Transverse colon (tissue), 4 donors: Measurements from ENCODE around the gene PSAT1.

Experiments used
- CTCF ChIP-seq, 5 experiments: fragments of 200-600 bp in 3 of 5; fragments of 450-650 bp in 2 of 5; sonication (generic) in 3 of 5; IDR thresholded peaks; 1 replicate in 2 of 5; 2 replicates in 3 of 5; pipeline ENCODE4 v1.5.1; 2016 to 2017; ENCODE audit warnings: antibody characterized with exemption in 5 of 5, inconsistent platforms in 3 of 5, mild to moderate bottlenecking in 2 of 5, moderate library complexity in 1 of 5
- POLR2A ChIP-seq: fragments of 450-650 bp; IDR thresholded peaks from one replicate; pipeline ENCODE4 v1.6.1; 2016; ENCODE audit warnings: antibody characterized with exemption, mild to moderate bottlenecking, moderate library complexity
- POLR2AphosphoS5 ChIP-seq, 3 donors: sonication (generic); formaldehyde crosslinking; IDR thresholded peaks; one replicate each; pipeline ENCODE4 v1.6.1; 2016; ENCODE audit warnings: antibody characterized with exemption in 3 of 3

GRCh38 chr9:78309066-78309465 lies 12.1 kb downstream of the PSAT1 start:
- TF ChIP-seq CTCF (IDR thresholded peaks at IDR 0.05) (no peak), POLR2AphosphoS5 (IDR thresholded peaks at IDR 0.05) (no peak), POLR2A (no peak)
